GM12892 (cell line): ENCODE results near the gene RAB22A.

ENCODE experiments used
- DNase-seq: peaks from one replicate; pipeline ENCODE4 v3.0.0; 2011; ENCODE audit not compliant: insufficient read length
- FAIRE-seq: peaks from 2 replicates; lab custom pipeline; 2011; peaks lifted over from hg19 to GRCh38; lab: Jason Lieb, UNC
- POLR2A ChIP-seq: IDR thresholded peaks from 2 replicates; pipeline ENCODE4 v1.6.1; 2011; ENCODE audit warnings: low read depth, low read length, control low read depth
- POLR2AphosphoS5 ChIP-seq: IDR thresholded peaks from 2 replicates; pipeline ENCODE4 v1.6.1; 2011; ENCODE audit warnings: low read depth, low read length, control low read depth
- TAF1 ChIP-seq: IDR thresholded peaks from 2 replicates; pipeline ENCODE4 v1.6.1; 2011; ENCODE audit warnings: low read depth, mild to moderate bottlenecking, control low read depth, low read length, borderline replicate concordance

RAB22A gene

GRCh38 chr20:58328836-58329235, 19.3 kb downstream of the RAB22A start:
- DNase-seq (no peak), FAIRE-seq (no peak)
- TF ChIP-seq POLR2AphosphoS5 (no peak), POLR2A (no peak), TAF1 (no peak)

- DNase-seq (no peak), FAIRE-seq (no peak)
- TF ChIP-seq POLR2AphosphoS5 (no peak), POLR2A (no peak), TAF1 (no peak)
These were observed 20.2 kb downstream of the RAB22A start for GRCh38 chr20:58329711-58330110.

- FAIRE-seq (no peak), DNase-seq (no peak)
- no peak for TF ChIP-seq POLR2AphosphoS5
- TF ChIP-seq TAF1, result no peak
- no peak for TF ChIP-seq POLR2A
These were observed 20.7 kb downstream of the RAB22A start for GRCh38 chr20:58330249-58330648.

GRCh38 chr20:58330687-58331086, 21.2 kb downstream of the RAB22A start:
- no peak for DNase-seq
- TF ChIP-seq POLR2A (no peak), TAF1 (no peak), POLR2AphosphoS5 (no peak)
- FAIRE-seq, result no peak

GRCh38 chr20:58331961-58332551, 22.5 kb downstream of the RAB22A start:
- no peak for TF ChIP-seq TAF1
- TF ChIP-seq POLR2A, result no peak
- no peak for TF ChIP-seq POLR2AphosphoS5
- DNase-seq, result no peak
- FAIRE-seq, result no peak

GRCh38 chr20:58339741-58340140, 30.2 kb downstream of the RAB22A start:
- no peak for TF ChIP-seq POLR2A
- no peak for TF ChIP-seq POLR2AphosphoS5
- no peak for TF ChIP-seq TAF1
- DNase-seq, result no peak

GRCh38 chr20:58340151-58340550, 30.6 kb downstream of the RAB22A start:
- DNase-seq (no peak), FAIRE-seq (no peak)
- TF ChIP-seq POLR2AphosphoS5 (no peak), TAF1 (no peak), POLR2A (no peak)

More at GRCh38 chr20:58339741-58340140, 30.2 kb downstream of the RAB22A start:
- FAIRE-seq, result no peak

- FAIRE-seq (no peak), DNase-seq (no peak)
- TF ChIP-seq POLR2AphosphoS5, result no peak
- no peak for TF ChIP-seq TAF1
- no peak for TF ChIP-seq POLR2A
These were observed 31.3 kb downstream of the RAB22A start for GRCh38 chr20:58340853-58341252.

- DNase-seq (no peak), FAIRE-seq (no peak)
- TF ChIP-seq POLR2A (no peak), POLR2AphosphoS5 (no peak), TAF1 (no peak)
These were observed 32.8 kb downstream of the RAB22A start for GRCh38 chr20:58342104-58342945.

- no peak for DNase-seq
- TF ChIP-seq POLR2AphosphoS5 (no peak), POLR2A (no peak), TAF1 (no peak)
- FAIRE-seq, result no peak
These were observed 35.2 kb downstream of the RAB22A start for GRCh38 chr20:58344741-58345140.

- FAIRE-seq (no peak), DNase-seq (no peak)
- TF ChIP-seq TAF1 (no peak), POLR2AphosphoS5 (no peak), POLR2A (no peak)
These were observed 40.1 kb downstream of the RAB22A start for GRCh38 chr20:58349570-58349969.

GRCh38 chr20:58352468-58352867, 43.0 kb downstream of the RAB22A start:
- TF ChIP-seq TAF1 (no peak), POLR2AphosphoS5 (no peak), POLR2A (no peak)
- FAIRE-seq (no peak), DNase-seq (no peak)
